ENCODE results near the gene KDR. TPM values are rescaled to one million over a fixed set of nuclear protein-coding genes. Genes with fewer than 3 reads are reported as not detected.

KDR gene
- total RNA-seq, 3 donors from 2014 or later, result 20.3 to 64.2 (median 40.6) TPM

- TF ChIP-seq CTCF (IDR thresholded peaks at IDR 0.05), result no peak
- no peak for TF ChIP-seq POLR2A (IDR thresholded peaks at IDR 0.05)
- no peak for TF ChIP-seq POLR2AphosphoS5 (IDR thresholded peaks at IDR 0.05)
- no peak overlapping the region for H3K4me3 ChIP-seq
- DNase-seq (ENCODE audit: low spot score in 2 of 2), result no peak
- no peaks in the 10 kb centered on the region for H3K36me3 ChIP-seq
- H3K27me3 ChIP-seq, result no peaks in the 10 kb centered on the region
- intact Hi-C loops (cut with DNase I; ENCODE audit: low total_unique reads), result no loop called here
- H3K27ac ChIP-seq, result no peak overlapping the region
- no peaks in the 10 kb centered on the region for H3K4me1 ChIP-seq
- H3K9me3 ChIP-seq, result no peaks in the 10 kb centered on the region
These were observed 47.8 kb downstream of the KDR start for GRCh38 chr4:55077577-55077976.

- Histone ChIP-seq H3K27ac (no peak overlapping the region), H3K27me3 (no peaks in the 10 kb centered on the region), H3K9me3 (no peaks in the 10 kb centered on the region), H3K4me1 (no peaks in the 10 kb centered on the region), H3K4me3 (no peak overlapping the region), H3K36me3 (no peaks in the 10 kb centered on the region)
- no peak for DNase-seq (ENCODE audit: low spot score in 2 of 2)
- intact Hi-C loops (cut with DNase I; ENCODE audit: low total_unique reads), result no loop called here
- no peak for TF ChIP-seq CTCF (IDR thresholded peaks at IDR 0.05)
- TF ChIP-seq POLR2A (IDR thresholded peaks at IDR 0.05), result no peak
- TF ChIP-seq POLR2AphosphoS5 (IDR thresholded peaks at IDR 0.05), result no peak
These were observed 49.3 kb downstream of the KDR start for GRCh38 chr4:55075823-55076716.

- Histone ChIP-seq H3K27me3 (no peaks in the 10 kb centered on the region), H3K9me3 (no peaks in the 10 kb centered on the region), H3K36me3 (no peaks in the 10 kb centered on the region), H3K4me3 (no peak overlapping the region), H3K27ac (no peak overlapping the region), H3K4me1 (no peaks in the 10 kb centered on the region)
- no peak for TF ChIP-seq POLR2A (IDR thresholded peaks at IDR 0.05)
- no peak for TF ChIP-seq CTCF (IDR thresholded peaks at IDR 0.05)
- no peak for TF ChIP-seq POLR2AphosphoS5 (IDR thresholded peaks at IDR 0.05)
- intact Hi-C loops (cut with DNase I; ENCODE audit: low total_unique reads), result no loop called here
- no peak for DNase-seq (ENCODE audit: low spot score in 2 of 2)
These were observed 50.0 kb downstream of the KDR start for GRCh38 chr4:55075376-55075775.

- Histone ChIP-seq H3K4me1 (no peaks in the 10 kb centered on the region), H3K36me3 (no peaks in the 10 kb centered on the region), H3K27me3 (no peaks in the 10 kb centered on the region), H3K9me3 (no peaks in the 10 kb centered on the region), H3K27ac (no peak overlapping the region), H3K4me3 (no peak overlapping the region)
- TF ChIP-seq CTCF (IDR thresholded peaks at IDR 0.05) (no peak), POLR2A (IDR thresholded peaks at IDR 0.05) (no peak), POLR2AphosphoS5 (IDR thresholded peaks at IDR 0.05) (no peak)
- no peak for DNase-seq (ENCODE audit: low spot score in 2 of 2)
- intact Hi-C loops (cut with DNase I; ENCODE audit: low total_unique reads), result no loop called here
These were observed 51.0 kb downstream of the KDR start for GRCh38 chr4:55074386-55074785.

GRCh38 chr4:55071951-55072350, 53.4 kb downstream of the KDR start:
- intact Hi-C loops (cut with DNase I; ENCODE audit: low total_unique reads), result no loop called here
- H3K27me3 ChIP-seq, result no peaks in the 10 kb centered on the region
- H3K9me3 ChIP-seq, result no peaks in the 10 kb centered on the region
- no peaks in the 10 kb centered on the region for H3K4me1 ChIP-seq
- TF ChIP-seq POLR2AphosphoS5 (IDR thresholded peaks at IDR 0.05) (no peak), POLR2A (IDR thresholded peaks at IDR 0.05) (no peak), CTCF (IDR thresholded peaks at IDR 0.05) (no peak)
- no peak overlapping the region for H3K4me3 ChIP-seq
- H3K27ac ChIP-seq, result no peak overlapping the region
- DNase-seq (ENCODE audit: low spot score in 2 of 2), result no peak
- no peaks in the 10 kb centered on the region for H3K36me3 ChIP-seq
